ENCODE measurements around the gene KLHL35. TPM values are rescaled to one million over a fixed set of nuclear protein-coding genes. Genes with fewer than 3 reads are reported as not detected.

KLHL35 gene
- total and polyA plus RNA-seq, 2 donors (not counting 1 experiment from before 2014, with no cell fraction given), result 0.42 to 1.3 TPM

DNA sequence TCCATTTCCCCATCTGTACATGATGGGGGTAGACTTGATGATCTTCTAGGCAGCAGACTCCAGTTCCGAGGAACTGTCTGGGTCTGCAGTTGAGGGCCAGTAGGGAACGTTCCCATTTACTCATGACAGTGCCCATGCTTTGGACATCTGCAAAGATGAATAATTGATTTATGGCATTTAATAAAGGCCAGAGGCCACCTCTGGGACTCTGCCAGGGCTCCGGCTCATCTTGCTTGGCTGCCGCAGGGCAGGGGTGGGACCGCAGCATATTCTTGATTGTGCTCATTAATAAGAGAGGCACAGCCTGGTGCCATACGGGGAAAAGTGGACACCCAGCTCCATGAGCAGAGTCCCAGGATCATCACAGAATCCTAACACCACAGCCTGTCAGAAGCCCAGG is 28.1 kb upstream of the KLHL35 start:
- Histone ChIP-seq H3K4me3 (replicated peaks in 1 of 4; ENCODE audit: control extremely low read depth in 1 of 4, insufficient read depth in 1 of 4, low read depth in 3 of 4, low read length in 4 of 4) (no peak overlapping the region), H3K4me2 (ENCODE audit: extremely low read depth, insufficient read depth, low read length) (no peak overlapping the region), H3K36me3 (ENCODE audit: control insufficient read depth, insufficient read depth, low read length) (no peaks in the 10 kb centered on the region), H3K79me2 (ENCODE audit: control insufficient read depth, insufficient read depth, low read length) (no peaks in the 10 kb centered on the region), H2AFZ (ENCODE audit: low read length) (no peak overlapping the region), H3K9me3 (ENCODE audit: control insufficient read depth, insufficient read depth, low read depth, low read length) (no peaks in the 10 kb centered on the region), H3K27me3 (ENCODE audit: control insufficient read depth, insufficient read depth, low read length) (peaks cover 15% of the 10 kb centered on the region), H3K27ac (ENCODE audit: insufficient read depth, low read length) (no peak overlapping the region), H3K4me1 (ENCODE audit: control insufficient read depth, extremely low read depth, insufficient read depth, low read length) (no peaks in the 10 kb centered on the region), H4K20me1 (ENCODE audit: control insufficient read depth, extremely low read depth, insufficient read depth, low read length) (no peaks in the 10 kb centered on the region), H3K9ac (ENCODE audit: insufficient read depth, low read length) (no peak overlapping the region)
- TF ChIP-seq CTCF (conservative IDR thresholded peaks at IDR 0.05 in 1 of 2, IDR thresholded peaks at IDR 0.05 in 1 of 2; ENCODE audit: low read depth in 1 of 2, low read length in 2 of 2) (no peak), EZH2 (IDR thresholded peaks at IDR 0.05; ENCODE audit: low read length, missing control alignments) (no peak)
- DNase-seq (ENCODE audit: low read depth in 2 of 2), result no peak

DNA sequence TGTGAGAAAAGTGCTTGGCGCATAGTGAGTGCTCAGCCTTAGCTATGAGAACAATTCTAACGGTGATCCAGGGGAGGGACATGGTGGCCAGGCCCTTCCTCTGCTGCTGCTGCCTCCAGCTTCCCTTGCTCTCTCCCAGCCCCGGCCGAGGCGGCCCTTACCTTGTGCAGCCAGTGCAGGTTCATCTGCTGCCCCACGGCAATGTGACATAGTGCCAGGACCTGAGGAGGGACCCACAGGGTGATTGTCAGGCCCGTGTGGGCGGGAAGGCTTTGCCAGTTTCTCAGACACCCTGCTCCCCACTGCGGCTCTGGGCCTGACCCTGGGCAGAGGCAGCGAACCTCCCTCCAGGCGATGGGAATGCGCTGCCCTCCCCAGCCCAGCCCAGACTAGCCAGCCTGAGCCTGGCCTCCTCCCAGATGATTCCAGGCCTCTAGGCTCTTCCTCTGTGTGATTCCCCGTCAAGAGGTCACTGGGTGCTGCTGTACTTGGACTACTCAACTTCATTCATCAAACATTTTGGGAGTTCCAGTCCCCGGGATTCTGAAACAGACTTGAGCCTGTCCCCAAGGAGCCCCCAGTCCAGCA is 23.7 kb upstream of the KLHL35 start:
- Histone ChIP-seq H2AFZ (ENCODE audit: low read length) (no peak overlapping the region), H3K4me1 (ENCODE audit: control insufficient read depth, extremely low read depth, insufficient read depth, low read length) (peaks cover 6% of the 10 kb centered on the region), H3K9ac (ENCODE audit: insufficient read depth, low read length) (no peak overlapping the region), H3K27me3 (ENCODE audit: control insufficient read depth, insufficient read depth, low read length) (peaks cover 5% of the 10 kb centered on the region), H4K20me1 (ENCODE audit: control insufficient read depth, extremely low read depth, insufficient read depth, low read length) (no peaks in the 10 kb centered on the region), H3K4me3 (replicated peaks in 1 of 4; ENCODE audit: control extremely low read depth in 1 of 4, insufficient read depth in 1 of 4, low read depth in 3 of 4, low read length in 4 of 4) (no peak overlapping the region), H3K4me2 (ENCODE audit: extremely low read depth, insufficient read depth, low read length) (no peak overlapping the region), H3K9me3 (ENCODE audit: control insufficient read depth, insufficient read depth, low read depth, low read length) (no peaks in the 10 kb centered on the region), H3K79me2 (ENCODE audit: control insufficient read depth, insufficient read depth, low read length) (no peaks in the 10 kb centered on the region), H3K36me3 (ENCODE audit: control insufficient read depth, insufficient read depth, low read length) (no peaks in the 10 kb centered on the region), H3K27ac (ENCODE audit: insufficient read depth, low read length) (no peak overlapping the region)
- no peak for DNase-seq (ENCODE audit: low read depth in 2 of 2)
- TF ChIP-seq EZH2 (IDR thresholded peaks at IDR 0.05; ENCODE audit: low read length, missing control alignments), result no peak
- TF ChIP-seq CTCF (conservative IDR thresholded peaks at IDR 0.05 in 1 of 2, IDR thresholded peaks at IDR 0.05 in 1 of 2; ENCODE audit: low read depth in 1 of 2, low read length in 2 of 2), result no peak

DNA sequence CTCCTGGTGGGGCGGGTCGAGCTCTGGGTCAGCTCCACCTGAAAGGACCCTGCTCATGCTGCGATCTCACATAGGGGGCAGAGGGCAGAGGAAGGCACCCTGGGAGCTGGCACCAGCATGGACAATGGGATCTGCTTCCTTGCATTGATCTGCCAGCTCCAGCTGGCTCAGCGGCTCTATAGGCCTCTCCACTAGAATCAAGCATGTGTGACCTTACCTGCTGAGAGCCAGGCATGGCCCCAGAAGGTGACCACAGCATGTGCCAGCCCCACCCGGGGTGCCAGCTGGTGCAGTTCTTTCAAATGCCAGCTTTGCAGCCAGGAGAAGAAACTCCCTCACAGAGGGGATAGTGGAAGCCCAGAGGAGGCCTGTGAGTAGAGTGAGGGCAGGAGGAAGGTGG is 22.0 kb upstream of the KLHL35 start:
- Histone ChIP-seq H3K9me3 (ENCODE audit: control insufficient read depth, insufficient read depth, low read depth, low read length) (no peaks in the 10 kb centered on the region), H3K27me3 (ENCODE audit: control insufficient read depth, insufficient read depth, low read length) (peaks cover 2% of the 10 kb centered on the region), H2AFZ (ENCODE audit: low read length) (no peak overlapping the region), H3K4me2 (ENCODE audit: extremely low read depth, insufficient read depth, low read length) (no peak overlapping the region), H3K27ac (ENCODE audit: insufficient read depth, low read length) (no peak overlapping the region), H3K36me3 (ENCODE audit: control insufficient read depth, insufficient read depth, low read length) (no peaks in the 10 kb centered on the region), H3K4me1 (ENCODE audit: control insufficient read depth, extremely low read depth, insufficient read depth, low read length) (peaks cover 6% of the 10 kb centered on the region), H3K9ac (ENCODE audit: insufficient read depth, low read length) (no peak overlapping the region), H4K20me1 (ENCODE audit: control insufficient read depth, extremely low read depth, insufficient read depth, low read length) (no peaks in the 10 kb centered on the region), H3K79me2 (ENCODE audit: control insufficient read depth, insufficient read depth, low read length) (no peaks in the 10 kb centered on the region), H3K4me3 (replicated peaks in 1 of 4; ENCODE audit: control extremely low read depth in 1 of 4, insufficient read depth in 1 of 4, low read depth in 3 of 4, low read length in 4 of 4) (no peak overlapping the region)
- TF ChIP-seq CTCF (conservative IDR thresholded peaks at IDR 0.05 in 1 of 2, IDR thresholded peaks at IDR 0.05 in 1 of 2; ENCODE audit: low read depth in 1 of 2, low read length in 2 of 2) (no peak), EZH2 (IDR thresholded peaks at IDR 0.05; ENCODE audit: low read length, missing control alignments) (no peak)
- DNase-seq (ENCODE audit: low read depth in 2 of 2), result no peak
